SK-N-MC (cell line): ENCODE data around the gene GIMAP1.

Experiments
- EZH2 ChIP-seq: fragments of 200-600 bp; sonication (generic); IDR thresholded peaks from one replicate; pipeline ENCODE4 v1.6.1; 2017; ENCODE audit warnings: antibody characterized with exemption
- FOXP2 ChIP-seq: optimal IDR thresholded peaks from 2 replicates; pipeline ENCODE3; 2011; ENCODE audit warnings: mild to moderate bottlenecking, moderate library complexity; ENCODE audit not compliant: insufficient read depth; ENCODE audit errors: extremely low read length, control extremely low read depth
- POLR2AphosphoS5 ChIP-seq: IDR thresholded peaks from 2 replicates; pipeline ENCODE4 v1.6.1; 2012; ENCODE audit warnings: mild to moderate bottlenecking, low read depth, low read length, borderline replicate concordance

GRCh38 chr7:150746921-150747320 lies 30.5 kb downstream of the GIMAP1 start:
- no peak for TF ChIP-seq EZH2
- TF ChIP-seq POLR2AphosphoS5 = no peak
- TF ChIP-seq FOXP2 = no peak
